Measurements from ENCODE around the gene OBSL1. TPM values are rescaled to one million over a fixed set of nuclear protein-coding genes. Genes with fewer than 3 reads are reported as not detected.

OBSL1 gene
- 100 to 1,000 TPM in 2 of 6 donors, 10 to 100 TPM in 4; 38.2 to 303 (median 67.4) TPM for total RNA-seq

DNA sequence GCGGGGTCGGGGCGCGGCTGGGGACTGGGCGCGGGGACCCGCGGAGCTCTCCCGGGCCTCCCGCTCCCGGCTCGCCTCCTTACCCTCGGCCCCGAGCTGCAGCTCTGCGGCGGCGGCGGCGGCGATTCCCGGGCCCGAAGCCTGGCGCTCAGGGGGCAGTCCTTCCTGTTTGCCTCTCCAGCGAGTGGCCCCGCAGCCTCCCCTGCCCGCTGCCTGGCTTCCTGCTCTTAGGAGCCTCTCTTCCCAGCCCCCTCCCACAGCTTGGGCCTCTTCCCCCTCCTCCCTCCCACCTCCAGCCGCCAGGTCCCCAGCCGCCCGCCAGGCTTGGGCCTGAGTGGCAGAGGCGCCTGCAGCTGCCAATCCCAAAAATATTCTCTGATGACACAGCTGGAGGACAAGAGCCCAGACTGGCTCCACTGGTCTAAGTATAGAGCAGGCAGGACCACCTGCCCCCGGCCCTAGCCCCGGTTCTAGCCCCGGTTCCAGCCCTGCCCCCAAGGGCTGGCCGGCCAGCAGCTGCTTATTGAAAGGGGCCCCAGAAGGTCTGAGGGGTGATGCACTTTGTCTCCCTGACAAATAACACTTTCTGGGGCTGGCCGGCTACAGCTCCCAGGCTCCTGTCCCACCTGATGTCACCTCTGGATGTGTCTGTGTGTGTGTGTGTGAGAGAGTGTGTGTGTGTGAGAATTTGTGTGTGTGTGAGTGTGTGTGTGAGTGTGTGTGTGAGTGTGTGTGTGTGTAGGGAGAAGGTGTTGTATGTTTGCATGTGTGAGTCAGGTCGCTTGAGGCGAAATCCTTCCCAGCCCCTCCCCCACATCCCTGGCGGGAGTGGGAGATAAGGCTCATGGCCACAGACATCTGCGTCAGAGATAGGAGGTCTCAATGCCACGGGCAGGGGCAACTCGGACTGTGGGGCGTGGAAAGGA lies at the start of gene OBSL1:
Gene OBSL1 (minus strand): TSS at position 229 of the 926 bp plus-strand sequence. CDS start 307 bp downstream, outside the sequence.
- Histone ChIP-seq H3K4me1 (peaks cover 0 to 24% (median 12%) of the 10 kb centered on the region in 4 donors), H3K27ac (peak within 1 kb of the TSS; percentile 72 to 86 (median 82)), H3K9me3 (no peaks in the 10 kb centered on the region), H3K27me3 (peaks cover 0 to 4% (median 0%) of the 10 kb centered on the region in 4 donors), H3K4me3 (peak within 1 kb of the TSS; percentile 67 to 83 (median 81)), H3K36me3 (no peaks in the 10 kb centered on the region)
- peak; percentile 67 to 72 for ATAC-seq (ENCODE audit: low FRiP score in 2 of 2)
- WGBS, 2 donors = 15 to 18% methylated on average over 13 to 28 of the region's 42 CpGs
- TF ChIP-seq EP300 (IDR thresholded peaks at IDR 0.05) = no peak
- TF ChIP-seq POLR2AphosphoS5 (IDR thresholded peaks at IDR 0.05) = no peak
- TF ChIP-seq, protein P1, sequence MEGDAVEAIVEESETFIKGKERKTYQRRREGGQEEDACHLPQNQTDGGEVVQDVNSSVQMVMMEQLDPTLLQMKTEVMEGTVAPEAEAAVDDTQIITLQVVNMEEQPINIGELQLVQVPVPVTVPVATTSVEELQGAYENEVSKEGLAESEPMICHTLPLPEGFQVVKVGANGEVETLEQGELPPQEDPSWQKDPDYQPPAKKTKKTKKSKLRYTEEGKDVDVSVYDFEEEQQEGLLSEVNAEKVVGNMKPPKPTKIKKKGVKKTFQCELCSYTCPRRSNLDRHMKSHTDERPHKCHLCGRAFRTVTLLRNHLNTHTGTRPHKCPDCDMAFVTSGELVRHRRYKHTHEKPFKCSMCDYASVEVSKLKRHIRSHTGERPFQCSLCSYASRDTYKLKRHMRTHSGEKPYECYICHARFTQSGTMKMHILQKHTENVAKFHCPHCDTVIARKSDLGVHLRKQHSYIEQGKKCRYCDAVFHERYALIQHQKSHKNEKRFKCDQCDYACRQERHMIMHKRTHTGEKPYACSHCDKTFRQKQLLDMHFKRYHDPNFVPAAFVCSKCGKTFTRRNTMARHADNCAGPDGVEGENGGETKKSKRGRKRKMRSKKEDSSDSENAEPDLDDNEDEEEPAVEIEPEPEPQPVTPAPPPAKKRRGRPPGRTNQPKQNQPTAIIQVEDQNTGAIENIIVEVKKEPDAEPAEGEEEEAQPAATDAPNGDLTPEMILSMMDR (IDR thresholded peaks at IDR 0.05) = no peak
- TF ChIP-seq POLR2A (IDR thresholded peaks at IDR 0.05) = peak in 1 of 4 donors; percentile 32
- peak; percentile 71 to 91 for DNase-seq

DNA sequence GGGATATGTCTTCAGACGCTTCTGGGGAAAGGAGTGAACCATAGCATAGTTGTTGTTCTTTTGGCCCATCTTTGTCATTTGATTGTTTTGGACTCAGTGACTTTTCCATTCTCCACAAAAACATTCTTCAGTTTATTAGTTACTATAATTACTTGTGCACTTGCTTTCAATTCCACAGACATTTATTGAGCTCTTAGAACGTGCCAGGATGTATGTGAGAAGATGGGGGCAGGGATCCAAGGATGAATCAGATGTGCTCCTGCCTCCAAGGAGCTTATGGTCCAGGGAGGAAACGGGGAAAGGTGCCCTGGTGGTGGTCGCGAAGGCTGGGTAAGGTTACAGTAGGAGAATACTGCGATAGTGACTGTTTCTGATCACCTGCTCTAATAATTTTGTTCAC lies 49.2 kb upstream of the OBSL1 start:
- ATAC-seq (ENCODE audit: low FRiP score in 2 of 2) (no peak), DNase-seq (no peak)
- H3K4me1 ChIP-seq = no peaks in the 10 kb centered on the region
- H3K9me3 ChIP-seq = no peaks in the 10 kb centered on the region
- 81 to 85% methylated on average over 6 of the region's 6 CpGs for WGBS, 2 donors
- H3K27me3 ChIP-seq = no peaks in the 10 kb centered on the region
- no peak overlapping the region for H3K27ac ChIP-seq
- H3K36me3 ChIP-seq = peaks cover 0 to 15% (median 9%) of the 10 kb centered on the region in 4 donors
- no peak for TF ChIP-seq POLR2AphosphoS5 (IDR thresholded peaks at IDR 0.05)
- TF ChIP-seq EP300 (IDR thresholded peaks at IDR 0.05) = no peak
- TF ChIP-seq, protein P1 (IDR thresholded peaks at IDR 0.05) = no peak
- TF ChIP-seq POLR2A (IDR thresholded peaks at IDR 0.05) = no peak
- H3K4me3 ChIP-seq = no peak overlapping the region

DNA sequence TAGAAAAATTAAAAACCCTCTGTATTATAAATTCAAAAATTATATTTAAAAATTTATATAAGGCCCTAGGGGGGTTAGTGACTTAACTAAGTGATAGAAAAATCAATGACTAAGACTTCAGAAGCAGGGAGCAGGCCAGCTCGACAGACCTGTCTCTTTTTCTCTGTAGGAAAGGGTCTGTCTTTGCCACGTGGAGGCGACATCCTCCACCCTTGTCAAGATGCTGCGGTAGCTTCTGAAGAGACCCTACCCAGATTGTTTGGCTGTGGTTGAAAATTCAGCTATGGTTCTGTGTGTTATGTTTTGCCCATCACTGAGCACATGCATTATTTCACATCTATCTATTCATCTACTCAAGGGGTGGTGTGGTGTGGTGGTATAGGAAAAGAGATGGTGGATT lies 47.9 kb upstream of the OBSL1 start:
- ATAC-seq (ENCODE audit: low FRiP score in 2 of 2) (no peak), DNase-seq (no peak)
- Histone ChIP-seq H3K27me3 (no peaks in the 10 kb centered on the region), H3K27ac (no peak overlapping the region), H3K4me1 (no peaks in the 10 kb centered on the region), H3K36me3 (peaks cover 0 to 28% (median 21%) of the 10 kb centered on the region in 4 donors), H3K9me3 (no peaks in the 10 kb centered on the region), H3K4me3 (no peak overlapping the region)
- 57 to 73% methylated on average over 4 of the region's 4 CpGs for WGBS, 2 donors
- TF ChIP-seq EP300 (IDR thresholded peaks at IDR 0.05) = no peak
- TF ChIP-seq POLR2A (IDR thresholded peaks at IDR 0.05) = no peak
- TF ChIP-seq POLR2AphosphoS5 (IDR thresholded peaks at IDR 0.05) = no peak
- TF ChIP-seq, protein P1 (IDR thresholded peaks at IDR 0.05) = no peak

DNA sequence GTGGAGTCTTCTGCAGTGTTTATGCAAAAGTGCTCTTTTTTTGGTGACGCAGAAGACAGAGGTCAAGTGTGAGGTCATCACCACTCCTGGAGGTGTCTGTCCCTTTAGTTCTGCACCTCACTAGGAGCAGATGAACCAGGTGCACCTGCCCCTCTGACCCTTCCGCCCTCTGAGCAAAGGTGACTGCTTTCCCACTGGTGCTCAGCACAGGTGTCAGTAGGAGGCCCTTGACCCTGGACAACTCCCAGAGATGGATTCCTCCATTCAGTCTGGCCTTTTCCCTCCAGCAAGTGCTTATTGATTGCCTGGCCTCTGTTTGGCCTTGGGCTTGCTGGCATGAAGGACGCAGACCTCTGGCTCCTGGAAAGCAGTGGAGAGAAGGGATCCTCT lies 47.4 kb upstream of the OBSL1 start:
- H3K27me3 ChIP-seq = no peaks in the 10 kb centered on the region
- no peaks in the 10 kb centered on the region for H3K4me1 ChIP-seq
- no peak overlapping the region for H3K4me3 ChIP-seq
- 89 to 92% methylated on average over 3 of the region's 3 CpGs for WGBS, 2 donors
- peaks cover 0 to 30% (median 25%) of the 10 kb centered on the region in 4 donors for H3K36me3 ChIP-seq
- no peak overlapping the region for H3K27ac ChIP-seq
- no peaks in the 10 kb centered on the region for H3K9me3 ChIP-seq
- DNase-seq (no peak), ATAC-seq (ENCODE audit: low FRiP score in 2 of 2) (no peak)
- TF ChIP-seq, protein P1 (IDR thresholded peaks at IDR 0.05) = no peak
- TF ChIP-seq EP300 (IDR thresholded peaks at IDR 0.05) (no peak), POLR2AphosphoS5 (IDR thresholded peaks at IDR 0.05) (no peak), POLR2A (IDR thresholded peaks at IDR 0.05) (no peak)

Measured in upper lobe of left lung (tissue), 6 donors.